Measurements from ENCODE around the gene THAP10. TPM values are rescaled to one million over a fixed set of nuclear protein-coding genes. Genes with fewer than 3 reads are reported as not detected.

The THAP10 gene
- total RNA-seq, 1 experiment from 2014 or later, result 6.6 TPM

DNA sequence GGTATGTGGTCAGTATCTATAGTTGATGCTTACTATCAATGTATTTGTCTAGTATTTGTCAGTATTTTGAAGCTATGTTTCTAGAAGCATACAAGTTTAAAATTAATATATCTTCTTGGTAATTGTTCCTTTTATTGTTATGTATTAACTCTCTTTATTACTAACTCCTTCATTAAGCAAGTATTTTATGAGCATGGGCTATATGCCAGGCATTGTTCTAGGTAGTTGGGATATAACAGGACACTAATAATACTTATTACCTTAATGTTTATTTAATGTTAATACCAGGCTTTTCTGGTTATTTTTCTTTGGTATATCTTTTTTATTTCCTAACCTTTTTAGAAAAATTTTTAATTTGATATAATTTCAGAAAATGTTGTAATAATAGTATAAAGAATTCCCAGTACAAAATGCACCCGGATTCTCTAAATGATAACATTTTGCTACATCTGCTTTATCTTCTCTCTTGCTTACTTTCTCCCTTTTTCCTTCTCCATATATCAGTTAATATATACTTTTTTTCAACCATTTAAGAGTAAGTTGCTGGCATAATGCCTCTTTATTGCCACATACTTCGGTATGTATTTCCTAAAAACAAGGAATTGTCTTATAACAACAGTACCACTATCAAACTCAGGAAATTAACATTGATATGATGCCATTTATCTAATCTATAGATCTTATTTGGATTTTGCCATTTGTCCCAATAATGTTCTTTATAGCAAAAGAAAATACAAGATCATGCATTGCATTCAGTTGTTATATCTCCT lies 31.3 kb upstream of the THAP10 start:
- CTCF ChIA-PET, result no interaction called here
- H3K4me3 ChIP-seq (ENCODE audit: low read depth, low read length, poor library complexity, severe bottlenecking), result no peak overlapping the region
- no peaks in the 10 kb centered on the region for H3K4me1 ChIP-seq (ENCODE audit: insufficient read depth, low read length, poor library complexity, severe bottlenecking)
- no peaks in the 10 kb centered on the region for H3K9me3 ChIP-seq (ENCODE audit: low read depth, low read length, poor library complexity, severe bottlenecking)
- no peak for DNase-seq (ENCODE audit: low spot score)
- intact Hi-C loops (cut with micrococcal nuclease; ENCODE audit: unreplicated experiment), result no loop called here
- H3K27ac ChIP-seq (ENCODE audit: low read depth, low read length, poor library complexity, severe bottlenecking), result no peak overlapping the region
- no peaks in the 10 kb centered on the region for H3K27me3 ChIP-seq (replicated peaks; ENCODE audit: insufficient read depth, low read depth, low read length, poor library complexity)
- H3K36me3 ChIP-seq (ENCODE audit: insufficient read depth, low read length, poor library complexity, severe bottlenecking), result no peaks in the 10 kb centered on the region
- no TSS peak for BruUV-seq (replicated peaks)
- POLR2A ChIA-PET (ENCODE audit: low non-redundant PET), result no interaction called here
- TF ChIP-seq EZH2 (IDR thresholded peaks at IDR 0.05; ENCODE audit: borderline replicate concordance, low read depth, low read length, poor library complexity, severe bottlenecking) (no peak), CTCF (conservative IDR thresholded peaks at IDR 0.05; ENCODE audit: low read depth, low read length) (no peak)

DNA sequence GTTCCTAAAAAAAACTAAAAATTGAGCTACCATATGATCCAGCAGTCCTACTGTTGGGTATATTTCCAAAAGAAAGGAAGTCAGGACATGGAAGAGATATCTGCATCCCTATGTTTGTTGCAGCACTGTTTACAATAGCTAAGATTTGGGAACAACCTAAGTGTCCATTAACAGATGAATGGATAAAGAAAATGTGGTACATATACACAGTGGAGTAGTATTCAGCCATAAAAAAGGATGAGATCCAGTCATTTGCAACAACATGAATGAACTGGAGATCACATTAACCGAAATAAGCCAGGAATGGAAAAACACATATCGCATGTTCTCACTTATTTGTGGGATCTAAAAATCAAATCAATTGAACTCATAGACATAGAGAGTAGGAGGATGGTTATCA lies 29.9 kb upstream of the THAP10 start:
- no peaks in the 10 kb centered on the region for H3K9me3 ChIP-seq (ENCODE audit: low read depth, low read length, poor library complexity, severe bottlenecking)
- TF ChIP-seq CTCF (conservative IDR thresholded peaks at IDR 0.05; ENCODE audit: low read depth, low read length), result no peak
- no peak for TF ChIP-seq EZH2 (IDR thresholded peaks at IDR 0.05; ENCODE audit: borderline replicate concordance, low read depth, low read length, poor library complexity, severe bottlenecking)
- BruUV-seq (replicated peaks), result no TSS peak
- ChIA-PET CTCF (no interaction called here), POLR2A (ENCODE audit: low non-redundant PET) (no interaction called here)
- no peaks in the 10 kb centered on the region for H3K4me1 ChIP-seq (ENCODE audit: insufficient read depth, low read length, poor library complexity, severe bottlenecking)
- no peaks in the 10 kb centered on the region for H3K27me3 ChIP-seq (replicated peaks; ENCODE audit: insufficient read depth, low read depth, low read length, poor library complexity)
- no peak overlapping the region for H3K4me3 ChIP-seq (ENCODE audit: low read depth, low read length, poor library complexity, severe bottlenecking)
- DNase-seq (ENCODE audit: low spot score), result no peak
- intact Hi-C loops (cut with micrococcal nuclease; ENCODE audit: unreplicated experiment), result no loop called here
- no peak overlapping the region for H3K27ac ChIP-seq (ENCODE audit: low read depth, low read length, poor library complexity, severe bottlenecking)
- H3K36me3 ChIP-seq (ENCODE audit: insufficient read depth, low read length, poor library complexity, severe bottlenecking), result no peaks in the 10 kb centered on the region

DNA sequence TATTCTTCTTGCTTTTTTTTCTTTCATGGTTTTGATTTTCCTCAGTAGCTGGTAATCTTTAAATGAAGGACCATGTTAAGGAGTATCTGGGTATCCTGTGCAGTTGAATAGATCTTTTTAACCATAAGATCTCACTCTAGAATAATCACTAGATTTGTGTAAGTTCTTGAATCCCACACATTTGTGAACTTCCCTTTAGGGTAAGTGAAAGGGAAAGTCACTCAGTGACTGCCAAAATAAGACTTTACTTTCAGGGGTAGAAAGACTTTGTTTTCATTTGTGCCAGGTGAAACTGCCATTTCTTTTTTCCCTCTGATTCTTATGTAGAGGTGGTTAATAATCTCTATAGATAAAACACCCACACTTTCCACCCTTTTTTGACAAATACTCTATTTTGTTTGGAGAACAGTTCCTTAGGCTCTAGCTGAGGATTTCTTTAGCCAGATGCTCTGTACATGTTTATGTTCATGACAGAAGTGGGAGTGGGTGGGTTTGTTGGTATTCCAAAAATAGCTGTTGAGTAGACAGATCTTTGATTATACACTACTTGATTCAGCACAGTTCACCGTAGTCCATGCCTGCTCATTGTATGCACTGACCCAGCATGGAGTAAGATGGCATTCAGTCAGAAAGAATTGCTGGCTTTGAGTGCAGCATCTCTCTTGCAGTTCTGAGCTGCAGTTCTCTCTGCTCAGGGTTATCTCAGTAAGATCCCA lies 28.9 kb upstream of the THAP10 start:
- H3K9me3 ChIP-seq (ENCODE audit: low read depth, low read length, poor library complexity, severe bottlenecking), result no peaks in the 10 kb centered on the region
- no TSS peak for BruUV-seq (replicated peaks)
- H3K4me3 ChIP-seq (ENCODE audit: low read depth, low read length, poor library complexity, severe bottlenecking), result no peak overlapping the region
- H3K27me3 ChIP-seq (replicated peaks; ENCODE audit: insufficient read depth, low read depth, low read length, poor library complexity), result no peaks in the 10 kb centered on the region
- intact Hi-C loops (cut with micrococcal nuclease; ENCODE audit: unreplicated experiment), result no loop called here
- no peaks in the 10 kb centered on the region for H3K36me3 ChIP-seq (ENCODE audit: insufficient read depth, low read length, poor library complexity, severe bottlenecking)
- no peak for TF ChIP-seq EZH2 (IDR thresholded peaks at IDR 0.05; ENCODE audit: borderline replicate concordance, low read depth, low read length, poor library complexity, severe bottlenecking)
- TF ChIP-seq CTCF (conservative IDR thresholded peaks at IDR 0.05; ENCODE audit: low read depth, low read length), result no peak
- DNase-seq (ENCODE audit: low spot score), result no peak
- POLR2A ChIA-PET (ENCODE audit: low non-redundant PET), result no interaction called here
- no peaks in the 10 kb centered on the region for H3K4me1 ChIP-seq (ENCODE audit: insufficient read depth, low read length, poor library complexity, severe bottlenecking)
- no peak overlapping the region for H3K27ac ChIP-seq (ENCODE audit: low read depth, low read length, poor library complexity, severe bottlenecking)
- CTCF ChIA-PET, result no interaction called here

Data from A673 (cell line).